Measurements from ENCODE around the gene ZDHHC7. TPM values are rescaled to one million over a fixed set of nuclear protein-coding genes. Genes with fewer than 3 reads are reported as not detected.
A peak's percentile ranks its signal among the peaks of the same experiment; 100 is the strongest.

ZDHHC7 gene
- total and polyA plus RNA-seq, 9 of the 15 experiments (the other 6 are each of a cell fraction or from before 2014, with no cell fraction given): 1.7 to 49.7 (median 37.4) TPM

DNA sequence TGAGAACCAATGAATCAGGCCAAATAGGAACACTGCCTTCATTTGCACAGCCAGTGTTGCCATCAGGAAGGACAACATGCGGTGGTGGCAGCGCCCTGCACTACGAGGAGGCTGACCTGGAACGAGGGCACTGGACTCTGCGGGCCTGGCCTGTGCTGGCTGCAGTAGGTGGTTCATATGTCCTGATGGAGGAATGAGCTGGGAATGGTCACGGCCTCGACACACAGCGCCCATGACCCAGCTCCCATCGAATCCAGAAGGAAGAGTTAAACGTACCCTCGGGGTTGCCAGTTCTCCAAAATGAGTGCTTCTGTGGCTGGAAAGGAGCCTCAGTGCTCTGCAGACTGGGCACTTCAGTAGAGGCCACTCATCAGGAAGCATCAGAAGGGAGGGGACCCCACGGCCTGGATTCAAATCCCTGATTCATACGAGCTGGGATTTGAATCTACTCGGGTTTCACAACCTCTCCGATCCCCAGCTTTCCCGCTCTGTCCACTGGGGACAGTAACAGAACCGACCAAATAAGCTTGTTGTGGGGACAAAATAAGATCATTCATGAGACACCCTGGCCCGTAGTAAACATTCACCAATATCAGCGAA lies 85.5 kb downstream of the ZDHHC7 start:
- WGBS (ENCODE audit: insufficient coverage, low coverage, missing lambda C conversion rate): 50% methylated on average over 19 of the region's 19 CpGs
- peaks cover 6% of the 10 kb centered on the region for H3K9me1 ChIP-seq (ENCODE audit: control insufficient read depth, insufficient read depth, low read length)
- FAIRE-seq: no peak
- DNase-seq (ENCODE audit: extremely low read depth in 1 of 4, low spot score in 3 of 4): no peak
- no peaks in the 10 kb centered on the region for H3K79me2 ChIP-seq (ENCODE audit: control insufficient read depth, insufficient read depth, low read length)
- no peak overlapping the region for H2AFZ ChIP-seq (ENCODE audit: low read depth, low read length)
- no peak overlapping the region for H3K4me3 ChIP-seq
- H3K27me3 ChIP-seq (ENCODE audit: control insufficient read depth in 2 of 2, insufficient read depth in 2 of 2, low read length in 2 of 2): peaks cover 0 to 3% of the 10 kb centered on the region in 2 experiments; a peak in 1 of 5 replicates
- peaks cover 10 to 60% of the 10 kb centered on the region in 2 experiments for H3K4me1 ChIP-seq (replicated peaks in 1 of 2; ENCODE audit: control insufficient read depth in 2 of 2, insufficient read depth in 2 of 2, low read length in 2 of 2)
- no peak for ATAC-seq
- in situ Hi-C loops (cut with MboI): loop anchor here (5.0 kb wide), 1 partner anchor 46 kb away; no protein-coding TSS in a partner anchor
- H3K9ac ChIP-seq (ENCODE audit: insufficient read depth in 1 of 2, low read depth in 2 of 2, low read length in 2 of 2): peak overlapping the region in 1 of 2 experiments; percentile 30; a peak in 1 of 4 replicates
- BruUV-seq (replicated peaks): no TSS peak
- no peaks in the 10 kb centered on the region for H3K9me3 ChIP-seq (replicated peaks; ENCODE audit: control insufficient read depth, insufficient read depth, low read depth, low read length)
- H4K20me1 ChIP-seq (replicated peaks; ENCODE audit: control insufficient read depth, insufficient read depth, low read length): peaks cover 5% of the 10 kb centered on the region; the same call in 1 of the 2 replicates
- no peaks in the 10 kb centered on the region for H3K36me3 ChIP-seq (ENCODE audit: control insufficient read depth, insufficient read depth, low read length)
- intact Hi-C loops (cut with micrococcal nuclease): loop anchor here (1.0 to 5.0 kb wide), 5 partner anchors 26 to 171 kb away; no protein-coding TSS in a partner anchor
- H3K4me2 ChIP-seq (ENCODE audit: insufficient read depth, low read length): no peak overlapping the region
- no peak overlapping the region for H3K27ac ChIP-seq (ENCODE audit: extremely low read depth, low read depth, low read length)
- POLR2A ChIA-PET: interaction anchor here (1.3 to 1.6 kb wide), 3 partner anchors 10 to 44 kb away, joined by 3 to 8 read pairs (median 5); no protein-coding TSS in a partner anchor
- CTCF ChIA-PET (ENCODE audit: low intra/inter-chr PET ratio): interaction anchor here (0.6 to 3.5 kb wide), 7 partner anchors 26 to 336 kb away, joined by 3 to 47 read pairs (median 11); no protein-coding TSS in a partner anchor
- TF ChIP-seq RBFOX2 (IDR thresholded peaks at IDR 0.05; ENCODE audit: low read depth, low read length) (no peak), CBFA2T3 (IDR thresholded peaks at IDR 0.05) (no peak), KAT7 (CRISPR knock-in tag; IDR thresholded peaks at IDR 0.05; ENCODE audit: borderline replicate concordance) (0 out of 2 replicates have a peak, but pooled peaks have one; percentile 38), EZH2 (IDR thresholded peaks at IDR 0.05; ENCODE audit: borderline replicate concordance, low read depth, low read length) (no peak), ZFX (CRISPR knock-in tag; IDR thresholded peaks at IDR 0.05) (peak; percentile 11; the same call in 1 of the 2 replicates), ATF1 (CRISPR knock-in tag; IDR thresholded peaks at IDR 0.05) (no peak), ATF1 (tag; IDR thresholded peaks at IDR 0.05) (no peak), TAF1 (IDR thresholded peaks at IDR 0.05; ENCODE audit: control insufficient read depth, extremely low read depth, insufficient read depth, low read length, severe bottlenecking) (no peak), ZNF561 (CRISPR knock-in tag; conservative IDR thresholded peaks at IDR 0.05) (no peak), SMAD1 (IDR thresholded peaks at IDR 0.05; ENCODE audit: low read depth, low read length, partially characterized antibody) (no peak)
- TF ChIP-seq, protein P1, sequence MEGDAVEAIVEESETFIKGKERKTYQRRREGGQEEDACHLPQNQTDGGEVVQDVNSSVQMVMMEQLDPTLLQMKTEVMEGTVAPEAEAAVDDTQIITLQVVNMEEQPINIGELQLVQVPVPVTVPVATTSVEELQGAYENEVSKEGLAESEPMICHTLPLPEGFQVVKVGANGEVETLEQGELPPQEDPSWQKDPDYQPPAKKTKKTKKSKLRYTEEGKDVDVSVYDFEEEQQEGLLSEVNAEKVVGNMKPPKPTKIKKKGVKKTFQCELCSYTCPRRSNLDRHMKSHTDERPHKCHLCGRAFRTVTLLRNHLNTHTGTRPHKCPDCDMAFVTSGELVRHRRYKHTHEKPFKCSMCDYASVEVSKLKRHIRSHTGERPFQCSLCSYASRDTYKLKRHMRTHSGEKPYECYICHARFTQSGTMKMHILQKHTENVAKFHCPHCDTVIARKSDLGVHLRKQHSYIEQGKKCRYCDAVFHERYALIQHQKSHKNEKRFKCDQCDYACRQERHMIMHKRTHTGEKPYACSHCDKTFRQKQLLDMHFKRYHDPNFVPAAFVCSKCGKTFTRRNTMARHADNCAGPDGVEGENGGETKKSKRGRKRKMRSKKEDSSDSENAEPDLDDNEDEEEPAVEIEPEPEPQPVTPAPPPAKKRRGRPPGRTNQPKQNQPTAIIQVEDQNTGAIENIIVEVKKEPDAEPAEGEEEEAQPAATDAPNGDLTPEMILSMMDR (IDR thresholded peaks at IDR 0.05 in 2 of 3, conservative IDR thresholded peaks at IDR 0.05 in 1 of 3; ENCODE audit: insufficient read depth in 2 of 3, low read depth in 1 of 3, low read length in 3 of 3): peak in 1 of 3 experiments; percentile 2; a peak in 1 of 6 replicates
- TF ChIP-seq, protein P2, sequence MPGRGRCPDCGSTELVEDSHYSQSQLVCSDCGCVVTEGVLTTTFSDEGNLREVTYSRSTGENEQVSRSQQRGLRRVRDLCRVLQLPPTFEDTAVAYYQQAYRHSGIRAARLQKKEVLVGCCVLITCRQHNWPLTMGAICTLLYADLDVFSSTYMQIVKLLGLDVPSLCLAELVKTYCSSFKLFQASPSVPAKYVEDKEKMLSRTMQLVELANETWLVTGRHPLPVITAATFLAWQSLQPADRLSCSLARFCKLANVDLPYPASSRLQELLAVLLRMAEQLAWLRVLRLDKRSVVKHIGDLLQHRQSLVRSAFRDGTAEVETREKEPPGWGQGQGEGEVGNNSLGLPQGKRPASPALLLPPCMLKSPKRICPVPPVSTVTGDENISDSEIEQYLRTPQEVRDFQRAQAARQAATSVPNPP (IDR thresholded peaks at IDR 0.05; ENCODE audit: borderline replicate concordance, insufficient read depth, insufficient read length): no peak
- TF ChIP-seq, protein P3, sequence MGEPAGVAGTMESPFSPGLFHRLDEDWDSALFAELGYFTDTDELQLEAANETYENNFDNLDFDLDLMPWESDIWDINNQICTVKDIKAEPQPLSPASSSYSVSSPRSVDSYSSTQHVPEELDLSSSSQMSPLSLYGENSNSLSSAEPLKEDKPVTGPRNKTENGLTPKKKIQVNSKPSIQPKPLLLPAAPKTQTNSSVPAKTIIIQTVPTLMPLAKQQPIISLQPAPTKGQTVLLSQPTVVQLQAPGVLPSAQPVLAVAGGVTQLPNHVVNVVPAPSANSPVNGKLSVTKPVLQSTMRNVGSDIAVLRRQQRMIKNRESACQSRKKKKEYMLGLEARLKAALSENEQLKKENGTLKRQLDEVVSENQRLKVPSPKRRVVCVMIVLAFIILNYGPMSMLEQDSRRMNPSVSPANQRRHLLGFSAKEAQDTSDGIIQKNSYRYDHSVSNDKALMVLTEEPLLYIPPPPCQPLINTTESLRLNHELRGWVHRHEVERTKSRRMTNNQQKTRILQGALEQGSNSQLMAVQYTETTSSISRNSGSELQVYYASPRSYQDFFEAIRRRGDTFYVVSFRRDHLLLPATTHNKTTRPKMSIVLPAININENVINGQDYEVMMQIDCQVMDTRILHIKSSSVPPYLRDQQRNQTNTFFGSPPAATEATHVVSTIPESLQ (CRISPR knock-in tag; IDR thresholded peaks at IDR 0.05): no peak

All from K562 (cell line).